ENCODE measurements around the gene LHFPL5.

The LHFPL5 gene

DNA sequence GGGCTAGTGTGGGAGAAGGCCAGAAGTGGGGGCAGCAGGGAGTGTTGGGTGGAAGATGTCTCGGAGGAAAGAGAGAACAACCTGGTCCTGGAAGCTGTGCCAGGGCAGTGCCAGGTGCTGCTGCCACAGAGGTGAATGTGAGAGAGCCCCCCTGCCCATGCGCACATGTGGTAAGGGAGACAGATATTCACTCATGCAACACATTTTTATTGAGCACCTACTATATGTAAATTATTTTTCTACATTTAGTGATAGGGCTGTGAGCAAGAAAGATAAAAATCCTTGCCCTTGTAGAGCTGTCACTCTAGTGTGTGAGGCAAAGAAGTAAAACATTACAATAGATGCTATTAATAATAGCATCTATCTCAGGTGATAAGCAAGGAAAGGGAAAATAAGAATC lies 23.9 kb upstream of the LHFPL5 start:
- Histone ChIP-seq H3K36me3 (ENCODE audit: insufficient read depth) (no peaks in the 10 kb centered on the region), H3K27me3 (ENCODE audit: insufficient read depth, low read depth) (no peaks in the 10 kb centered on the region), H3K27ac (no peak overlapping the region), H3K79me2 (ENCODE audit: insufficient read depth, low read depth) (no peaks in the 10 kb centered on the region), H3K4me1 (ENCODE audit: low read depth, poor library complexity, severe bottlenecking) (no peaks in the 10 kb centered on the region), H4K20me1 (ENCODE audit: insufficient read depth) (no peaks in the 10 kb centered on the region), H3K4me3 (IDR thresholded peaks at IDR 0.05; ENCODE audit: insufficient read depth, low read depth, low read length) (no peak overlapping the region), H2AFZ (ENCODE audit: low read depth) (no peak overlapping the region), H3K9ac (no peak overlapping the region), H3K4me2 (no peak overlapping the region)
- TF ChIP-seq, protein P1, sequence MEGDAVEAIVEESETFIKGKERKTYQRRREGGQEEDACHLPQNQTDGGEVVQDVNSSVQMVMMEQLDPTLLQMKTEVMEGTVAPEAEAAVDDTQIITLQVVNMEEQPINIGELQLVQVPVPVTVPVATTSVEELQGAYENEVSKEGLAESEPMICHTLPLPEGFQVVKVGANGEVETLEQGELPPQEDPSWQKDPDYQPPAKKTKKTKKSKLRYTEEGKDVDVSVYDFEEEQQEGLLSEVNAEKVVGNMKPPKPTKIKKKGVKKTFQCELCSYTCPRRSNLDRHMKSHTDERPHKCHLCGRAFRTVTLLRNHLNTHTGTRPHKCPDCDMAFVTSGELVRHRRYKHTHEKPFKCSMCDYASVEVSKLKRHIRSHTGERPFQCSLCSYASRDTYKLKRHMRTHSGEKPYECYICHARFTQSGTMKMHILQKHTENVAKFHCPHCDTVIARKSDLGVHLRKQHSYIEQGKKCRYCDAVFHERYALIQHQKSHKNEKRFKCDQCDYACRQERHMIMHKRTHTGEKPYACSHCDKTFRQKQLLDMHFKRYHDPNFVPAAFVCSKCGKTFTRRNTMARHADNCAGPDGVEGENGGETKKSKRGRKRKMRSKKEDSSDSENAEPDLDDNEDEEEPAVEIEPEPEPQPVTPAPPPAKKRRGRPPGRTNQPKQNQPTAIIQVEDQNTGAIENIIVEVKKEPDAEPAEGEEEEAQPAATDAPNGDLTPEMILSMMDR (conservative IDR thresholded peaks at IDR 0.05; ENCODE audit: low read depth, low read length), result no peak

DNA sequence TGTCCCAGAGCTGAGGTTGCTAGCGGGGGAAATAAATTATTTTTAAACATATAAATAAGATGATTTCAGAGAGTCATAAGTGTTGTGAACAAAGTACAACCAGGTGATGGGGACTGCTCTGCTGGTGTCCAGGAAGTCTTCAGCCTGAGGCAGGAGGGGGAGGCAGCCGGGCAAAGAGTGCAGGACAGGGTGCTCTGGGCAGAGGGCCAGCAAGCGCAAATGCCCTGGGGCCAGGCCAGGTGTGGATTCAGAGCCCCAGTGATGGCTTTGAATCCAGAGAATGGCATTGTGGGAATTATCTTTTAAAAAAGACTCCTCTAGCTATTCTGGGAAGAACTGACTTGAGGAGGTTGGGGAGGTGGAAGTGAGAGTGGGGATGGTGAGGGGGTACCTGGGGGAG lies 22.7 kb upstream of the LHFPL5 start:
- Histone ChIP-seq H3K4me1 (ENCODE audit: low read depth, poor library complexity, severe bottlenecking) (no peaks in the 10 kb centered on the region), H3K36me3 (ENCODE audit: insufficient read depth) (no peaks in the 10 kb centered on the region), H3K4me2 (no peak overlapping the region), H3K79me2 (ENCODE audit: insufficient read depth, low read depth) (no peaks in the 10 kb centered on the region), H3K4me3 (IDR thresholded peaks at IDR 0.05; ENCODE audit: insufficient read depth, low read depth, low read length) (no peak overlapping the region), H3K27me3 (ENCODE audit: insufficient read depth, low read depth) (no peaks in the 10 kb centered on the region), H3K27ac (no peak overlapping the region), H3K9ac (no peak overlapping the region), H4K20me1 (ENCODE audit: insufficient read depth) (no peaks in the 10 kb centered on the region), H2AFZ (ENCODE audit: low read depth) (no peak overlapping the region)
- TF ChIP-seq, protein P1 (conservative IDR thresholded peaks at IDR 0.05; ENCODE audit: low read depth, low read length), result no peak

DNA sequence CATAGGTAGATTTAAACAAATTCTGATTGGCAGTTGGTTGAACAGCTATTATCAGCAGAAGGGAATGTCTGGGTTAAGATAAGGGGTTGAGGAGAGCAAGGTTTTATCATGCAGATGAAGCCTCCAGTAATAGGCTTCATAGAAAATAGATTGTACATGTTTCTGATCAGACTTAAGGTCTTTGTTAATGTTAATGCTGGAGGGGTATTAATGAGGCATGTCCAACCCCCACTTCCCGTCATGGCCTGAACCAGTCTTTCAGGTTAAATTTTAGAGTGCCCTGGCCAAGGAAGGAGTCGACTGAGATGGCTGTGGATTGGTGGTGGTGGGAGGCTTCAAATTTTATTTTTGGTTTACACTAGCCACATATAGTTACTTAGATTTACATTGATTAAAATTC lies 21.0 kb upstream of the LHFPL5 start:
- no peak overlapping the region for H3K4me2 ChIP-seq
- TF ChIP-seq, protein P1 (conservative IDR thresholded peaks at IDR 0.05; ENCODE audit: low read depth, low read length), result no peak
- no peaks in the 10 kb centered on the region for H3K4me1 ChIP-seq (ENCODE audit: low read depth, poor library complexity, severe bottlenecking)
- H4K20me1 ChIP-seq (ENCODE audit: insufficient read depth), result no peaks in the 10 kb centered on the region
- H3K36me3 ChIP-seq (ENCODE audit: insufficient read depth), result no peaks in the 10 kb centered on the region
- no peak overlapping the region for H3K9ac ChIP-seq
- H3K79me2 ChIP-seq (ENCODE audit: insufficient read depth, low read depth), result no peaks in the 10 kb centered on the region
- no peak overlapping the region for H3K4me3 ChIP-seq (IDR thresholded peaks at IDR 0.05; ENCODE audit: insufficient read depth, low read depth, low read length)
- no peak overlapping the region for H2AFZ ChIP-seq (ENCODE audit: low read depth)
- H3K27me3 ChIP-seq (ENCODE audit: insufficient read depth, low read depth), result no peaks in the 10 kb centered on the region
- H3K27ac ChIP-seq, result no peak overlapping the region

DNA sequence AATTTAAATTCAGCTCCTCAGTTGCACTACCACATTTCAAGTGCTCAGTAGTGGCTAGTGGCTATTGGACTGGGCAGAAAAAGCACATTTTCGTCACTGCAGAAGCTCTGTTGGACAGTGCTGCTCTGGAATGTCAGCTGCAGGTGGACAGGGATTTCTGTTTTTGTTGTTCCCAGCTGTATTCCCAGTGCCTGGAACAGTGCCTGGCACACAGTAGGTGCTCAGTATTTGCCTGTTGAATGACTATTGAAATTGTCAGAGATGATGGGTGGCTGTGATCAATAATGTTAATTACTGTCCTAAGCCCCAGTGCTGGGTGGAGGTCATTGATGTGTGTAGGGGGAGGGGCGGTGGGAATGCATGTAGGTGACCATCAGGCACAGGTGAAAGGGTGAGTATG lies 18.9 kb upstream of the LHFPL5 start:
- Histone ChIP-seq H3K36me3 (ENCODE audit: insufficient read depth) (no peaks in the 10 kb centered on the region), H3K79me2 (ENCODE audit: insufficient read depth, low read depth) (no peaks in the 10 kb centered on the region), H3K27me3 (ENCODE audit: insufficient read depth, low read depth) (no peaks in the 10 kb centered on the region), H4K20me1 (ENCODE audit: insufficient read depth) (no peaks in the 10 kb centered on the region), H3K4me3 (IDR thresholded peaks at IDR 0.05; ENCODE audit: insufficient read depth, low read depth, low read length) (no peak overlapping the region), H3K4me1 (ENCODE audit: low read depth, poor library complexity, severe bottlenecking) (no peaks in the 10 kb centered on the region), H3K4me2 (no peak overlapping the region), H3K27ac (no peak overlapping the region), H3K9ac (no peak overlapping the region), H2AFZ (ENCODE audit: low read depth) (no peak overlapping the region)
- TF ChIP-seq, protein P1 (conservative IDR thresholded peaks at IDR 0.05; ENCODE audit: low read depth, low read length), result no peak

DNA sequence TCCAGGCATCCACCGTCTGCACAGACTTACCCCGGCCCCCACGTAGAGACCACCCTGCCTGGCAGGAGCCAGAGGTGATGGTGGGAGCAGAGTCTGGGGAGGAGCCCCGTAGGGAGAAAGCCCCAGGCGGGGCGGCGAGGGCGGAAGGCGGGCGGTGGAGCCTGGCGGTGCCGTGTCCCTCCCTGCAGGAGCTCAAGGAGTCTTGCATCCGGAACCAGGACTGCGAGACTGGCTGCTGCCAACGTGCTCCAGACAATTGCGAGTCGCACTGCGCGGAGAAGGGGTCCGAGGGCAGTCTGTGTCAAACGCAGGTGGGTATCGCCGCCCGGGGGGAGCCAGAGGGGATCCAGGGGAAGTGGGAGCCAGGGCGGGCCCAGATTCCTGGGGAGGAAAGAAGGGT lies 18.3 kb upstream of the LHFPL5 start:
- no peaks in the 10 kb centered on the region for H3K27me3 ChIP-seq (ENCODE audit: insufficient read depth, low read depth)
- no peaks in the 10 kb centered on the region for H4K20me1 ChIP-seq (ENCODE audit: insufficient read depth)
- H3K27ac ChIP-seq, result no peak overlapping the region
- H3K4me2 ChIP-seq, result no peak overlapping the region
- TF ChIP-seq, protein P1 (conservative IDR thresholded peaks at IDR 0.05; ENCODE audit: low read depth, low read length), result no peak
- H3K4me3 ChIP-seq (IDR thresholded peaks at IDR 0.05; ENCODE audit: insufficient read depth, low read depth, low read length), result no peak overlapping the region
- H3K36me3 ChIP-seq (ENCODE audit: insufficient read depth), result no peaks in the 10 kb centered on the region
- H2AFZ ChIP-seq (ENCODE audit: low read depth), result no peak overlapping the region
- no peaks in the 10 kb centered on the region for H3K4me1 ChIP-seq (ENCODE audit: low read depth, poor library complexity, severe bottlenecking)
- H3K9ac ChIP-seq, result no peak overlapping the region
- H3K79me2 ChIP-seq (ENCODE audit: insufficient read depth, low read depth), result no peaks in the 10 kb centered on the region
